HG02973 (cell line): ENCODE results near the gene GP1BB.

ENCODE experiments used
- ATAC-seq: cut with Tn5 transposase; IDR thresholded peaks from one replicate; pipeline ENCODE4 v1.9.1; 2021; ENCODE audit warnings: moderate library complexity; ENCODE audit not compliant: unreplicated experiment

GP1BB gene

DNA sequence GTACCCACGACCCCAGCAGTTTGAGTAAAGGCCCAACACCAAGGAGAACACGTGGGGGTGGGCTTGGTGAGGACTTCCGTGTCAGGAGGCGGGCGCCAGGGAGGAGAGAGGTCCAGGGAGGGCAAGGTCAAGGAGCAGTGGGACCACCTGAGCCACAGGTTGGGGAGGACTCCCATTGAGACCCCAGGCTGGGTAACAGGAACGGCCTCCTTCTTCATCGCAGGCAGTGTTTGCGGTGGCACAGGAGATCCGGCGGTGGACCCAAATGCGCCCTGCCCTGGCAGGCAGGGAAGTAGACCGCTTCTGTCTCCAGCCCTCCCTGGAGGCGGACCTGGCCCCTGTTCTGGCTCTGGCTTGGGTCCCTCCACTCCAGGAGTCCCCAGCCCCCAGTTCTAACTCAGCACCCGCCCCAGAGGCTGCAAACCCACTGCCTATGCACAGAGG lies 31.4 kb downstream of the GP1BB start:
- ATAC-seq: no peak

DNA sequence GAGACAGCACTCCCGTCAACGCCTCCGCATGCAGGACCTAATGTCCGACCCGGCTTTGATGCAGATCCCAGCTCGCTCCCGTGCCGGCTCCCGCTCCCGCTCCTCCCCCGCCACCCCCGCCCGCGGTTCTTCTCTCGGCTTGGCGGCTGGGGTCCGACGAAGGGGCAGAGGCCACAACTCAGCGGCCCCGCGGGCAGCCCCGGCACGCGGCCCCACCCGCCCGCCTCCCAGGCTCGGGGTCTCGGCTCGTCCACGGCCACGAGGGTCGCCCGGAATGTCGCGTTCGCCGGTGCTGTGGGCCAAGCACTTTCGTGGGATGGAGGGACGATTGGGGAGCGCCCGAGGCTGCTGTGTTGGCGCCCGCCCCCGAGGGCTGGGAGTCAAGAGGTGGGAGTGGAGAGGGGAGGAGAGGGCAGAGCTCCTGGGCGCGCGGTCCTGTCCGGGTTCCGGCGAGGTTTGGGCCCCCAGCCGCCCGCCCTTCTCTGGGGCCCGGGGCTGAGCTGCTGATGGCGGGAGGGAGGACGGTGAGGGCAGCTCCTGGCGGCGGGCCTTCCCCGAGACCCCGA lies 31.9 kb downstream of the GP1BB start:
- ATAC-seq: no peak

DNA sequence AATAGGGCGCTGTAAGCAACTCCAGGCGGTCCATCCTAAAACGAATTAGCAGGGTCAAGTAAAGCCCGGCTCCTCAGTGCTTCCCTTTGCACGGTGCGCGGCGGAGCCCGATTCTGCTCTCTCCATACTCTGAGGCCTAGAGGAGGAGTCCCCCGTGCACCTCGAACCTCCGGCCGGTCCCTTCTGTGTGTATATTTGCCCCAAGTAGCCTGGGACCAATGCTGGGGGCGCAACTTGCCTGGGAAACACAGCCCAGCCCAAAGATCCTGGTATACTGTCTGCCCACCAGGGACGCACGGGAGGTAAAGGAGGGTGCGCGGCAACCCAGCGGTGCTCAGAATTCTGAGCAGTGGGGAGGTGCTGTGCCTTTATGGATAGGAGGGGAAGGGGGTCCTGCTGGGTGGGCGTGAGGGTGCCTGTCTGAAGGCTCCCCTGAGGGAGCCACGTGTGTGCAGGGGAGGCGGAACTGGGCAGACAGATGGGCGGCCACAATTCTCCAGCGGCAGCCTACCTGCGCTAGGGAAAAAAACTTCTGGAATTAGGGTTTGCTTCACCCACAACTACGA lies 32.5 kb downstream of the GP1BB start:
- no peak for ATAC-seq

DNA sequence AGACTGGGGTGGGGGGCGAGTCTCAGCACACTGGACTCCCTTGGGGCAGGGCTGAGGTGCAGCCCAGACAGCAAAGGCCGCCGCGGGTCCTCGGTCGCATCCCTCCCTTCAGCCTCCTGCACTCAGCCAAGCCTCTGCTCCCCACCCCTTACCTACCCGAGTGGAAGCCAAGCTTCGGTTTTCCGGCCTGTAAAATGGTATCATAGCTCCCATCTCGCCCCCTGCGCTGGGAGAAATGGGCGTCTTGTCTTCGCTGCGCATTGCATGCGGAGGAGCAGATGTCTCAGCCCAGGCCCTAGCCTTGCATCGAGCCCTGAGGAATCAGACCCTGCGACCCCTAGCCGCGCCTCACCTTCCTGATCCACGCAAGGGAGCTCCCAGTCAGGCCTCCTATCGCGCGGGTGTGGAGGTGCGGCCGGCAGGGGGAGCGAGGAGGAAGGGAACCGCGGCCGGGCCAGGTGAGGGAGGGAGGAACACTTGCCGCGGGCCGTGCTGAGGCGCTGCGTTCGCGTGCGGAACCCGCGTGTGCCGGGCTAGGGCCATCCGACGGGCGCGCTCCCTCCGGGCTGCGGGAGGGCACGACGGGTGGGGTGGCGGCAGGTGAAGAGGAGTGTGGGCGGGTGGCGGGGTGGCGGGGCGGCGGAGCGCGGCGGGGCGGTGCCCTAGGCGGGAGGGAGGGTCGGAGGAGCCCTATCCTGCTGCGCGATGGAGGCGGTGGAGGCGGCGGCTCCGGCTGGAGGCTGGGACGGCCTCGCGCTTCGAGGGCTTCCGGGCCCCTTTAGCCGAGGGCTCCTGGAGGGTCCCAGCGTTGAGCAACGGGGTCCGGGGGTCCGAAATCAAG lies 33.2 kb downstream of the GP1BB start:
- no peak for ATAC-seq

DNA sequence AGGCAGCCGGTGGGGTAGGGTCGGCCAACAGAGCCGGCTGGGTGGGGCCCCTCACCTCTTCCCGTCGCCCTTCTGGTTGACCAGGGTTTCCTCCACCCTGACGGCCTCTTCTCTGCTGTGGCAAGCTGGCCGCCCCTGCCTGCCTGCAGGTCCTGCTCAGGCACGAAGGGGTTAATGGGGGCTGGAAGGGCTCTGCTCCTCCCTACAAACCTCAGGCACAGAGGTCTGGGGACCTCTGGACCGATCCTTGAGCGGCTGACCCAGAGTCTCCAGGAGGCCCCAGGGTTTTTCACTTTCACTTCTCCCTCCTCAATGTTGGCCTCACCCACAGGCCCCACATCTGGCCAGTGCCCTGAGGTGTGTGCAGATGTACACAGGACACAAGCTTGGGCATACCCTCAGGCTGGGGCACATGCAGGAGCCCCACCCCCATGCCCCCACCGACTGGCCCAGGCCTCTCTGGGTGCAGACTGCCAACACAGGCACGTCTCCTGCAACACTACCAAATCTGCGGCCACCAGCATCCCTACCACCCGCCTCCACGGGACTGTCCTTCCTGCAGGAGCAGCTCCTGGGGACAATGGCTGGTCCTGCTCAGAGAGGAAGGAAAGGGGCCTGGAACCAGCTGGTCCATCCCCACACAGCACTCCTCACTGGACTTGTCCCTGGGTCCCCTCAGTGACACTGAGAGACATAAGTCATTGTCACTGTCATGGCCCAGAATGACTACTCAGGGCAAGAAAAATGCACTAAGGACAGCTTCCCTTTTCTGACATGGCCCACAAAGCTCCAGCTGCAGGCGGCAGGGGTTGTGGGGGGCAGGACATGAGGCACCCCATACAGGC lies 34.0 kb downstream of the GP1BB start:
- ATAC-seq: no peak

DNA sequence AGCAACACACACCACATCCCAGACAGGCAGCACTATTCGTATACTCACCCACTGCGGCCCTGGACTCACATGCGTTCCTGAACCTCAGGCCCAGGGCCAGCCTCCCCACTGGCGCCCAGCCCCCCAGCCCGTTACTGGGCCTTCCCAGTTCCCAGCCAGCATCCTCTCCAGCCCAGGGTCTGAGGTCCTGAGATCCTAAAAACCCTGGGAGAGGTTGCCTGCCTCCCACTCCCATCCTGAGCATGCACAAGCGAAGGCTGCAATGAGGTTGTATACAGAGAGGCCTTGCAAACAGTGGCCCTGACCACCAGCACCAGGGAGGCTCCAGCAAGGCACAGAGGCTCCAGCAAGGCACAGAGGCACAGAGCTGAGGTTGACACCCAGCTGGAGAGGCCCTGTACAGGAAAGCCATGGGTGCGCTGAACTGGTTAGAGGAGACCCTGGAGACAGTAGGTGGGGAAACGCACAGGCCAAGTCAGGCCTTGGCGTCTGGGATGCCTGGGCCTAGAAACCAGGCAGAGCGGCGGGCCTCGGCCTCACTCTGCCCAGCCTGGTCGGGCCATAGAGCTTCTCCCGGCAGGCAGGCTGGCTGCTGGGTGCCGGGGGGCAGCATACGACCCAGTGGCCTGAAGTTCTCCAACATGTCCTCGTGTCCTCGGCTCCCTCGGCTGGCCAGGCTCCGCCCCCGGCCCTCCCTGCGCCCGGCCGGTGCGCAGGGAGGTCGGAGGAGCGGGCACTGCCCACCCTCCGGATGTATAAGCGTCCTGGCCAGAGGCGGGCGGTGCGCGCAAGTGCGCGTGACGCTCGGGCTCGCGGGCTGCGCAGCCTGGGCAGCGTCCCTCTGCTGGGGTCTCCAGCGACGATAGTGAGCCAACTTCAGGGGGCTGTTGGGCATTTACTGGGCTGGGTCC lies 34.9 kb downstream of the GP1BB start:
- no peak for ATAC-seq

DNA sequence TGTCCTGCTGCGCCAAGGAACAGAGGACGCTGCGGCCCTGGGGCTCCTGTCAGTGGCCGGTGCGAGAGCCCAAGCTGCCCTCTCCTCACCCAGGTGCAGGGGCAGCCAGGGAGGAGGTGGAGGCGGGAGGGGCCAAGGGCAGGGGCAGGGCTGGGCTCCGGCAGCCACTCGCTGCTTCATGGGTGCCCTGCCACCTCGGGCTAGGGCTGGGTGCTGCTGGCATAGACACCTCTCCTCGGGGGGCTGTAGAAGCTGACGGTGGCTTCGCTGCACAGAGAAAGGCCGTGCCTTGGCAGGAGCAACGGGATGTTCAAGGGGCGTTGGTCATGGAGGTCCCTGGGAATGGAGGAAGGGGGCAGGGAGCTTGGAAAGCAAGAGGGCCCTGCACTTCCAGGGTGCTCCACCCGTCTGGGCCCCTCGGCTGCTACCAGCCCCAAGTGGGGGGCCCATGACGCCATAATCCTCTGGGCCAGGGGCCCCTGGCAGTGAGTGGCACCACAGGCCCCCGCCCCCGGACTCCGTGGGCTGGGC lies 35.6 kb downstream of the GP1BB start:
- no peak for ATAC-seq

DNA sequence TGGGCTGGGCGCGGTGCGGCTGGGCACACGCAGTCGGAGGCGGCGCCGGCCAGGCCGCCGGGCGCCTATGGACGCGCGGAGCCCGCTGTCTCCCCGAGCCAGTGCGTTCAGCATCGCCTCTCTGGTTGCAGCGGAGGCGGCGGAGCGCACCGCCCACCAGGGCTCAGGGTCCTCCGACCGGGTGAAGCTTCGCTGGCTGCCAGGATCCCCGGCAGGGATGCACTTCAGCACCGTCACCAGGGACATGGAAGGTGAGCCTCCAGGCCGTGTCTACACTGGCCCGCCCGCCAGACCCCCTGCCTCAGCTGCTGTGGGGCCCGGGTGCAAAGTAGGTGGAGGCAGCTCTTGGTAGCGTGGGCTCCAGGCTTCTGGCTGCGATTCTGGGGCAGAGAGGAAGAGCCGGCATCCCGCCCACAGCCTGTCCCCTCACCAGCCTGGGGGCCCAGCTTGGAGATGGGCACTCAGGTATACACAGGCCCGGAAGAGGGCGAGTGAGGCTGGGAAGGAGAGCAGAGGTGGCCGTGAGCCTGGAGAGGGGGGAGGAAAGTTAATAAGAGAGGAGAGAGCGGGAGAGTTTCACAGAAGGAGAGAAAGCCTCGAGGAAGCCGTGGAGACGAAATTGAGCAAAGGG lies 36.2 kb downstream of the GP1BB start:
- no peak for ATAC-seq

DNA sequence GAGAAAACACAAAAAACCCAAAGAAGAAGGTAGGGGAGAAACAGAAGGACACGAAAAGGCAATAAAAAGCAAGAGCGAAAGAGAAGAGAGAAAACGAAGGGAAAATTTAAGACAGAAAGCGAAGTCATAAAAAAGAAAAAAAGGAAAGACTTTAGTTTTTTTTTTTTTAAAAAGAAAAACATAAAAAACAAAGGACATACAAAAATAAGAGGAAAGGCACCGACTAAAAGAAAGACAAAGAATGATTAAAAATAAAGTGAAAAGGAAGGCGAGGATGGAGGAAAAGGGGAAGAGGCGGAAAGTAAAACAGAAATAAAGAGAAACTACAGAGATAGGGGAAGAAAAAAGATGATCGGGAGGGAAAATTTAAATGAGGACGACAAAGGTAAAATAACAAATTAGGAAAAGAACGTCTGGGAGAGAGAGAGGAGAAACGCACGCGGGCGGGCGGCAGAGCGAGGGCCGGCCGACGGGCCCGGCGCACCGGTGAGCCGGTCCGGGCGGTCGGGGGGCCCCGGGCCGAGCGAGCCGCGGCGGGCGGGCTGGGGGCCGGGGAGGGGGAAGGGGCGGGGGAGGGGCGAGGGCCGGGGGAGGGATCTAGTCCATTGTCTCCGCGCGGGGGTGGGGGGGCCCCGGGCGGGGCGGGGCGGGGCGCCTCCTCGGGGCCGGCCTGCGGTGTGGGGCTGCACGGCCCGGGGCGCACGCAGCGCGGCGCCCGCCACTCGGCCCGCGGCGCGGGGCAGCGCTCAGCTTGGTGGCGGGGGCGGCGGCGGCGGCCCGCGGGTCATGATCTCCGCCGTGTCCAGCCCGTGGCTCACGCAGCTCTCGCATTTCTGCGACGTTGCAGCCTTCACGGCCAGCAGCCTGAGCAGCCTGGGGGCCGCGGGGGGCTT lies 37.0 kb downstream of the GP1BB start, which contains the start of gene TBX1:
Gene TBX1 (plus strand): TSS at position 721 of the 893 bp plus-strand sequence. CDS start 66 bp downstream, at position 787.
- ATAC-seq: no peak

DNA sequence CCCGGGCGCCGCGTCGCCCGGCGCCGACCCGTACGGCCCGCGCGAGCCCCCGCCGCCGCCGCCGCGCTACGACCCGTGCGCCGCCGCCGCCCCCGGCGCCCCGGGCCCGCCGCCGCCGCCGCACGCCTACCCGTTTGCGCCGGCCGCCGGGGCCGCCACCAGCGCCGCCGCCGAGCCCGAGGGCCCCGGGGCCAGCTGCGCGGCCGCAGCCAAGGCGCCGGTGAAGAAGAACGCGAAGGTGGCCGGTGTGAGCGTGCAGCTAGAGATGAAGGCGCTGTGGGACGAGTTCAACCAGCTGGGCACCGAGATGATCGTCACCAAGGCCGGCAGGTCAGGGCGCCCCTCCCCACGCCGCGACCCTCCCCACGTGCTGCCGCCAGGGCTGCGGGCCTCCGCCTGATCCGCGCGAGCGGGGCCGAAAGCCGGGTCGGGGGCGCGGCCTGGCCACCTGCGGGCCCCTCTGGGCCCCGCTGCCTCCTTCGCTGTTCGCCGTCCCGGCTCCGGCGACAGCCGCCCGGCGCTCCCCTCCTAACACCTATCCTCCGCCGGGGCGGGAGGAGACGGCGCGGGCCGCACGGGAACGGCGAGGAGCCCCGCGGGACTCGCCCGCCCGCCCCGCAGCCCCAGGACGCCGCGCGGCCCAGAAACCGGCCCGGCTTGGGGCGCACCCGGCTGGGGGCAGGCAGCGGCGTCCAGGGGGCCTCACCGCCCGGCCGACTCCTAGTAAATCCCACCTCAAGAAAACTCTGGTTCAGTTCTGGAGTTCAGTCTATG lies 37.8 kb downstream of the GP1BB start:
- ATAC-seq: no peak

DNA sequence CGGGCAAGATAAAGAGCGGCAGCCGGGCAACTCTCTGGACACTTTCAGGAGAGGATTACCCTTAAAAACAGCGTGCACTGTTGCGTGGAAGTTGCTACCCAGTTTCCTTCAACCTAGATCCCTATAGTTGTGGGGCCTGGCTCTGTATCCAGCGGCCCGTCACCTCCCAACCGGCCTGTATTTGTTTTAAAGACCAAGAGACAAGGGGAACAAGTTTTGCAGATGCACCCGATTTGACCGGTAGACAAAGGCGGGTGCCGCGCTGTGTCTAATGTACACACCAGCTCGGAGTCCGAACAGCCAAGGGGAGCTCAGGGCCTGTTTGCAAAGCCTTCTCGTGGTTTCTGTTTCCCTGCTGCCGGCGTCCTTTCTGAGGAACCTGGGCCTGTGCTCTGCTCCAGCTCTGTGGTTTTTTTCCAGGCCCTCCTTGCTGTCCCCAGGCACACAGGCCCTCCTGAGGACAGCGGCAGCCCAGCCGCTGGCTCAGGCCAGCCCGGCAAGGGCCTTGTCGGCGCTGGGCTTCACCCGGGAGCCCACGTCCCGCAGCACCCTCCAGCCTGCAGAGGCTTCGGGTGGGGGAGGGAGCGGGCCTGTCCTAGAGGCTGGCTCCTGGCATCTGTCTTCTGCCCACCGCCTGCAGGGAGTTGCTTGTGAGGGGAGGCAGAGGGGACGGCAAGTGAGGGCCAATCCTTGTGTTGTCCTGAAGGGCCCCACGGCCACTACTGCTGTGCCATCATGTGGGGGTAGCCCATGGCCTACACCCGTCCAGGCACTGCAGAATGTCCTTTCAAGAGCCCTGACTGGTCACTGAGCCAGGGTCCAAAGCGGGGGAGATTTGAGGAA lies 38.6 kb downstream of the GP1BB start:
- no peak for ATAC-seq

DNA sequence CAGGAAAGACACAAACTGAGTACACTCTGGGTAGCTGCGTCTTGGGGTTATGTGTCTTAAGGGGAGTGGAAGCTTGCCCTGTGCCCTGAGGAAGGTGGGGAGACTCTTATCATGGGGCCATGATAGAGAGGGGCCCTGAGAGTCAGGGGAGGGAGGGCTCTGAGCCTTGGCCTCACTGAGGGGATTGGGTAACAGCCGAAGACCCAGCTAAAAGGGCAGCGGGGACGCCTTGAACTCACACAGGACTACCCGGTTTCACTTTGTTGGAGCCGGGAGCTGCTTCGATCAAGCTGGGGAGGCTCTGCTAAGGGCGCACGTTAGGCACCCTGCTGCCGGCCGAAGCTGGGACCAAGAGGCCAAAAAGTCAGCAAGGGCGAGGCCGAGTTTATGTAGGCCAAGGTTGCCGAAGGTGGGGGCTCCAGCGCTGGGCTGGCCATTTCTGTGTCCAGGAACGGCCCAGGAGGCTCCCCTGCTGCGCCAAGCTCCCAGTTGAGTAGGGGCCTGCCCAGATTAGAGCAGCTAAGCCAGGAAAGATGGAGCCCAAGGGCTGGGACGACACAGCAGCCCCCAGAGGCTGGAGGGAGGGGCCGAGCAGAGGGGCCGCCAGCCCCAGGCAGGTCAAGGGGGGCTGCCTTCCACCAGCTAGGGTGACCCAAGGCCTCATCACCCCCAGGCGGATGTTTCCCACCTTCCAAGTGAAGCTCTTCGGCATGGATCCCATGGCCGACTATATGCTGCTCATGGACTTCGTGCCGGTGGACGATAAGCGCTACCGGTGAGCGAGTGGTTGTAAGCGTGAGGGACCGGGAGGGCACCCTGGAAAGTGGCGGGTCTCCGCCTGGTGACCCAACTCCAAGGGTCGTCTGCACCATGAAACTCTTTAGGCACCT lies 39.5 kb downstream of the GP1BB start:
- no peak for ATAC-seq

DNA sequence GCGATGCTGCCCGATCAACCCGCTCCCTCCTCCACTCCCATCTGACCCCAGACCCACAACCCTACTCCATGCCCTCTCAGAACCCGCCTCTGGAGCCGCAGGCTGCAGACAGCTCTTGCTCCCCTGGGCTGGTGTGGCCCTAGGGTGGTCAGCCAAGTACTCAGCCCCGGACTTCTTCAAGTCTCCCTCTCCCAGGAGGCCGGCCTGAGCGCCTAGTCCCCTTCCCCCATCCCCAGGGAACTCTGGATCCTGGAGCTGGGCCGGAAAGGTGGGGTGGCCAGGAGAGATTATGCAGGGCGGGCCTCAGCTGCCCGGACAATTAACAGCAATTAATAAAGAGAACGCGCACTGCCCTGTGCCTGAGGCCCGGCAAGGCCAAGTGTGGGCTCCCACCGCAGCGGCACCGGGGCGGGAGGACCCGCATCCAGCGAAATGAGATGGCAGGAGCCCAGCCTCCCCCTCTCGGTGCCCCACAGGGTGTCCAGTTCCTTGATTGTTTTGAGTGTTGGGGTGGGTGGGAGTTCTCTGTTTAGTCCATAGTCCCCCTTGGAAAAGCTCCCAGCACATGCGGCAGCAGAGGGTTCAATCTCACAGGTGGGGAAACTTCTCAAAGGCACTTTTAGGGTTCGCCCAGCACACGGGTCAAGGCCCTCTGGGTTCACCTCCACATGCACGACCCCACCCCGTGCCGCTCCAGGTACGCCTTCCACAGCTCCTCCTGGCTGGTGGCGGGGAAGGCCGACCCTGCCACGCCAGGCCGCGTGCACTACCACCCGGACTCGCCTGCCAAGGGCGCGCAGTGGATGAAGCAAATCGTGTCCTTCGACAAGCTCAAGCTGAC lies 40.3 kb downstream of the GP1BB start:
- ATAC-seq: no peak

DNA sequence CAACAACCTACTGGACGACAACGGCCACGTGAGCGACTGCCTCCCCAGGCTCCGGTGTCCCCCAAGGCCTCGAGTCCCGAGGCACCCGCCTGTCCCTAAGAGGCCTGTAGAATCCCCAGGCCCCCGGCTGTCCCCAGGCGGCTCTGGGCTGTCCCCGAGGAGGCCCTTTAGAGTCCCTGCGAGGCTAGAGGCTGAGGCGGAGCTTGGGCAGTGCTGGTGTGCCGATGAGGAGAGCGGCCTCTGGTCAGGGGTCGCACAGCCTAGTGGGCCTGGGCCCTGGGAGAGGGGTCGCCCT lies 40.9 kb downstream of the GP1BB start:
- ATAC-seq: no peak
